Measurements from ENCODE around the gene CAMKK1. TPM values are rescaled to one million over a fixed set of nuclear protein-coding genes. Genes with fewer than 3 reads are reported as not detected.

Gene CAMKK1
- total RNA-seq, 1 experiment from 2014 or later = 16.3 TPM

DNA sequence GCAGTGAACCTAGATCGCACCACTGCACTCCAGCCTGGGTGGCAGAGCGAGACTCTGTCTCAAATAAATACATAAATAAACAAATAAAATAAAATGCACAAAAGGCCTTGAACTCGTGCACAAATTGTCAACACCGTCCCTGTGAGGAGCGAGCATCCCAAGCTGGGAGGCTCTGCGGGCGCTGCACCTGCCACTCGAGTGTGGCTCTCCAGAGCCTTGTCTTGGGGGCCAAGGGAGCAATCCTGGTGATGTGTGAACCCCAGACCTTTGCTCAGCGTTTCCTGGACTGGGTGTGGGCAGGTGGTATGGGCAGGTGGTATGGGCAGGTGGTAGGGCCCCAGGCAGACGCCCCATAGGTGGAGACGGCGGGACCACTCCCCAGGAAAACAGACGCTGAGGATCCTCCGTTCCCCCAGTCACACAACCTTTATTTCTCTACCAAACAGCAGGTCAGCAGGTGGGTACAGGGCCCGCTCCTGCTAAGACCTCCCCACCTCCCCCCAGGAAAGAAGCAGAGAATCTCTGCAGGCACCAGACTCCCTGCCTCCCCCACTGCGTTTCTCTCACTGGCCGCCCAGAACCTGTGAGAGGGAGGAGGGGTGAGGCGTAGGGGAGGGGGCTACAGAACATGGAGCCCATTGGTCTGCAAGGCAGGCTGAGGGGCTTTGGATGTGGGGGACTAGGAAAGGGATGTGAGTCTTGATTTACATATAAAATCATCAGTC, 30.8 kb upstream of the CAMKK1 start:
- no peak for TF ChIP-seq EZH2 (IDR thresholded peaks at IDR 0.05; ENCODE audit: low read depth)
- TF ChIP-seq, protein P1, sequence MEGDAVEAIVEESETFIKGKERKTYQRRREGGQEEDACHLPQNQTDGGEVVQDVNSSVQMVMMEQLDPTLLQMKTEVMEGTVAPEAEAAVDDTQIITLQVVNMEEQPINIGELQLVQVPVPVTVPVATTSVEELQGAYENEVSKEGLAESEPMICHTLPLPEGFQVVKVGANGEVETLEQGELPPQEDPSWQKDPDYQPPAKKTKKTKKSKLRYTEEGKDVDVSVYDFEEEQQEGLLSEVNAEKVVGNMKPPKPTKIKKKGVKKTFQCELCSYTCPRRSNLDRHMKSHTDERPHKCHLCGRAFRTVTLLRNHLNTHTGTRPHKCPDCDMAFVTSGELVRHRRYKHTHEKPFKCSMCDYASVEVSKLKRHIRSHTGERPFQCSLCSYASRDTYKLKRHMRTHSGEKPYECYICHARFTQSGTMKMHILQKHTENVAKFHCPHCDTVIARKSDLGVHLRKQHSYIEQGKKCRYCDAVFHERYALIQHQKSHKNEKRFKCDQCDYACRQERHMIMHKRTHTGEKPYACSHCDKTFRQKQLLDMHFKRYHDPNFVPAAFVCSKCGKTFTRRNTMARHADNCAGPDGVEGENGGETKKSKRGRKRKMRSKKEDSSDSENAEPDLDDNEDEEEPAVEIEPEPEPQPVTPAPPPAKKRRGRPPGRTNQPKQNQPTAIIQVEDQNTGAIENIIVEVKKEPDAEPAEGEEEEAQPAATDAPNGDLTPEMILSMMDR (conservative IDR thresholded peaks at IDR 0.05) = no peak
- intact Hi-C loops (cut with micrococcal nuclease; ENCODE audit: unreplicated experiment) = no loop called here
- POLR2A ChIA-PET (ENCODE audit: unreplicated experiment) = no interaction called here

DNA sequence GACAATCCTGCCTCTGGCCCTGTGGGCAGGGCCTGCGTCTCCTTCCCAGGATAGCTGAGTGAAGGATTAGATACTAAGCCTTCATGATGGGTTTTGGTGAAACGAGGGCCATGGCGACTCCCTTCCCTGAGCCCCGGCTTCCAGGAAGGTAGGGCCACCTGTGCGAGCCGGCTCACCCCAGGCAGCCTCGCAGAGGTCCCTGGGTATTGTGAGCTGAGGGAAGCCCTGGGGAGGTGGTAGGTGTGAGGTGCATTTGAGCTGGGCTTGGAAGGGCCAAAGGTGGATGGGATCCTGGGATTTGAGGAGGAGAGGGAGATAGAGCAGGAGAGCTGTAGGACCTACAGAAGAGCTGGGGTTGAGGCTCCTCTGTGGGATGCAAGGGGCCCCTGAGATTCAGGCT, 29.9 kb upstream of the CAMKK1 start:
- H3K27me3 ChIP-seq (ENCODE audit: insufficient read depth, low read depth) = peaks cover 14% of the 10 kb centered on the region; the same call in 1 of the 2 replicates
- TF ChIP-seq, protein P1 (conservative IDR thresholded peaks at IDR 0.05) = no peak
- TF ChIP-seq EZH2 (IDR thresholded peaks at IDR 0.05; ENCODE audit: low read depth) = no peak
- H3K4me3 ChIP-seq = no peak overlapping the region
- no peaks in the 10 kb centered on the region for H3K9me2 ChIP-seq (ENCODE audit: insufficient read depth)
- CTCF ChIA-PET = no interaction called here
- H3K27ac ChIP-seq = no peak overlapping the region
- no peak overlapping the region for H2AFZ ChIP-seq
- intact Hi-C loops (cut with micrococcal nuclease; ENCODE audit: unreplicated experiment) = no loop called here
- no peaks in the 10 kb centered on the region for H4K20me1 ChIP-seq (ENCODE audit: insufficient read depth)
- H3K4me2 ChIP-seq = no peak overlapping the region
- H3K9me3 ChIP-seq (ENCODE audit: insufficient read depth, low read depth) = no peaks in the 10 kb centered on the region
- no peaks in the 10 kb centered on the region for H3F3A ChIP-seq (ENCODE audit: insufficient read depth, low read depth)
- POLR2A ChIA-PET (ENCODE audit: unreplicated experiment) = no interaction called here
- no peaks in the 10 kb centered on the region for H3K4me1 ChIP-seq (replicated peaks; ENCODE audit: insufficient read depth)
- no peak for DNase-seq
- no peaks in the 10 kb centered on the region for H3K36me3 ChIP-seq (ENCODE audit: low read depth)
- H3K79me2 ChIP-seq (ENCODE audit: low read depth) = no peaks in the 10 kb centered on the region
- no TSS peak for BruUV-seq (replicated peaks)

More for the DNA sequence above, 30.8 kb upstream of the CAMKK1 start:
- Histone ChIP-seq H4K20me1 (ENCODE audit: insufficient read depth) (no peaks in the 10 kb centered on the region), H3K36me3 (ENCODE audit: low read depth) (no peaks in the 10 kb centered on the region), H3K4me1 (replicated peaks; ENCODE audit: insufficient read depth) (no peaks in the 10 kb centered on the region), H3K4me3 (no peak overlapping the region), H3K9me3 (ENCODE audit: insufficient read depth, low read depth) (no peaks in the 10 kb centered on the region), H3K79me2 (ENCODE audit: low read depth) (no peaks in the 10 kb centered on the region), H3K27me3 (ENCODE audit: insufficient read depth, low read depth) (peaks cover 14% of the 10 kb centered on the region; the same call in 1 of the 2 replicates), H3K27ac (no peak overlapping the region), H3F3A (ENCODE audit: insufficient read depth, low read depth) (no peaks in the 10 kb centered on the region), H2AFZ (no peak overlapping the region), H3K4me2 (no peak overlapping the region), H3K9me2 (ENCODE audit: insufficient read depth) (no peaks in the 10 kb centered on the region)
- BruUV-seq (replicated peaks) = no TSS peak
- CTCF ChIA-PET = no interaction called here
- DNase-seq = no peak

DNA sequence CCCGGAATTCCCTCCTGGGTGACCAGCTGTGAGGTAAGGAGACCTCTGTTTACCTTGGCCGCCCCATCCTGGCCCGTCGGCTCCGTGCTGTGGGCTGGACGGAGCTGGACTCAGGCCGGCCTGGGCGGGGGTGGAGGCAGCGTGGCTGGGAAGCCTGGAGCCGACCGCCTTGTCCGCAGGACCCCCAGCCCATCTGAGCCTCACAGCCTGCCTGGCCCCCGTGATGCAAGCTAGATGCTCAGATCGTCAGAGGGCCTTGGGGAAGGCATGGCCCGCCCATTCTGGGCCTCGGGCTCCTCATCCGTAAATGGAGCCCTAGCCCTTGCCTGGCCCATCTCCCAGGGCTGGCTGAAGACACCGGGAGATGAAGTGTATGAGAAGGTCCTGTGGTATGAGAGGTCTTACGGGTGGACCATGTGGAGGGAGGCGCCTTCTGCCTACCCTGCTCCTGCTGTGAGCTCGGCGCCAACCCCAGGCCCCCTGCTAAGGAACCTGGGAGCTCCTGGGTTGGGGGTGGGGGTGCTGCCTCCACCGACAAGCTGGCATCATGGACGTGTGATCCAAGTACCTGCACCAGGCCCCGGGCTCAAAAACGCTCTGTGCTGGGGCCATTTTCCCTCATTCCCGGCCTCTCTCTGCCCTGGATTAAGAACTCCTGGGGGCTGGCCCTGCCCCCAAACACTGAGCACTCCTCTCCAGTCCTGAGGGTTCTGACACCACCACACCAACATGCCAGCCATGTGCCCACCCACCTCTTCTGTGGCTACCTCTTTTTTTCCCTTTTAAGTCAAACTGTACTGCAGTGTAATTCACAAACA, 28.9 kb upstream of the CAMKK1 start:
- H3K4me3 ChIP-seq = no peak overlapping the region
- H3K9me2 ChIP-seq (ENCODE audit: insufficient read depth) = no peaks in the 10 kb centered on the region
- intact Hi-C loops (cut with micrococcal nuclease; ENCODE audit: unreplicated experiment) = no loop called here
- H3K79me2 ChIP-seq (ENCODE audit: low read depth) = no peaks in the 10 kb centered on the region
- no peaks in the 10 kb centered on the region for H4K20me1 ChIP-seq (ENCODE audit: insufficient read depth)
- no peaks in the 10 kb centered on the region for H3F3A ChIP-seq (ENCODE audit: insufficient read depth, low read depth)
- no peak overlapping the region for H3K4me2 ChIP-seq
- no peak overlapping the region for H3K27ac ChIP-seq
- no peaks in the 10 kb centered on the region for H3K9me3 ChIP-seq (ENCODE audit: insufficient read depth, low read depth)
- ChIA-PET CTCF (no interaction called here), POLR2A (ENCODE audit: unreplicated experiment) (interaction anchor here (0.5 kb wide), 1 partner anchor 44 kb away, joined by 3 read pairs; no protein-coding TSS in a partner anchor)
- H3K27me3 ChIP-seq (ENCODE audit: insufficient read depth, low read depth) = peaks cover 14% of the 10 kb centered on the region; the same call in 1 of the 2 replicates
- H3K4me1 ChIP-seq (replicated peaks; ENCODE audit: insufficient read depth) = no peaks in the 10 kb centered on the region
- no peak overlapping the region for H2AFZ ChIP-seq
- DNase-seq = no peak
- TF ChIP-seq, protein P1 (conservative IDR thresholded peaks at IDR 0.05) = no peak
- no peak for TF ChIP-seq EZH2 (IDR thresholded peaks at IDR 0.05; ENCODE audit: low read depth)
- BruUV-seq (replicated peaks) = no TSS peak
- H3K36me3 ChIP-seq (ENCODE audit: low read depth) = no peaks in the 10 kb centered on the region
